Hypothalamus (tissue), 51 donors: ENCODE results near the gene ATP8A2.

Experiments
- DNase-seq, 51 donors: peaks; one replicate each; lab custom pipeline; 2025; lab: John Stamatoyannopoulos, UW

ATP8A2 gene

DNA sequence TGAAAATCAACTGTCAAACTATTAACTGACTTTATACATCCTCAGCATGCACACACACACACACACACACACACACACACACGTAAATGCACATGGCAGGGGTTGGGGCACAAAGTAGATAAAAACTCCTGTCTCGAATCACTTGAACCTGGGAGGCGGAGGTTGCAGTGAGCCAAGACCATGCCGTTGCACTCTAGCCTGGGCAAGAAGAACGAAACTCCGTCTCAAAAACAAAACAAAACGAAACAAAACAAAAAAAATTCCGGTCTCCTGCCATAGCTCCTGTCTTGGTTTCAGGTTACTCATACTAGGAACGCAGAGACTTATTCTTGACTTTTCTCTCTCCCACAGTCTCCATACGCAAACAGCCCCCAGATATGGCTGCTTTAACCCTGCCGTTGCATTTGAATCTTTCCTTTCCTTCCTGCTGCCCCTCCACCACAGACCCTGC lies 531.1 kb downstream of the ATP8A2 start:
- no peak for DNase-seq

DNA sequence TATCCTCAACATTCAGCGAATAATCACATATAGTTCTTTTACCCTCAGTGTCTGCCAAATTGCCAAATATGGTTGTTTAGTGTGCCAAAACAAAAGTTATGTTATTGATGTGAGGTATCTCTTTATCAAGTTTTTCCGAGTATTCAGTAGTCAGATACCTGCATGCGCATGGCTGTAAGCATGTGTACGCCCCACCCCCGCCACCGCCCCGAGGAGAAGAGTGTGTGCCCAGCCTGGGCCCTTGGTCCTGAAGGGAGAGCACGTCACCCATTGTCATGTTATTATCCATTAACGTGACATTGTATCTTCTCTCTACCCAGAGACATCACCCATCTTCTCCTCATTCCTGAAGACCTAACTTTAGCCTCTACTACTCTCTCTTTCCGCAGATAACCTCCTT lies 533.1 kb downstream of the ATP8A2 start:
- no peak for DNase-seq

GRCh38 chr13:25905611-25906010 lies 533.8 kb downstream of the ATP8A2 start:
- no peak for DNase-seq

- DNase-seq = no peak
Measured at GRCh38 chr13:25906191-25906661, 534.5 kb downstream of the ATP8A2 start.

GRCh38 chr13:25908366-25908765 lies 536.6 kb downstream of the ATP8A2 start:
- no peak for DNase-seq

DNA sequence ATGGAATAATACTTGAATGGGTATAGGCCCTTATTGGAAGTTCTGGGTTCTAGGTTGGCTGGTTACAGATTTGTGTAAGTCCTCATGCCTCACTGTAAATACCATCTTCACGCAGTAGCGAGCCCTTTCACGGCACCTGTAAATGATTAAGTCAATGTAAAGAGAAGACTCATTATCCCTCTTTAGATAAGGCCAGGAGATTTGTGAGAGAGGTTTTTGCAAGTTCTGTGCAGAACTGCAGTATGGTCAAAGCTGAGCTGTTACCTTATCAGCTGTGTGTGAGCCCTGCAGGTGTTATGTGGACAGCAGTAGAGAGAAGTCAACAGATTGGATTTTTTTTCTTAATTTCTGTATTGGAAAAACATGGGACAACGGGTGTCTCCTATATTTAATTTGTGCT lies 538.5 kb downstream of the ATP8A2 start:
- DNase-seq = no peak

- DNase-seq = no peak
Measured at GRCh38 chr13:25910991-25911419, 539.2 kb downstream of the ATP8A2 start.

DNA sequence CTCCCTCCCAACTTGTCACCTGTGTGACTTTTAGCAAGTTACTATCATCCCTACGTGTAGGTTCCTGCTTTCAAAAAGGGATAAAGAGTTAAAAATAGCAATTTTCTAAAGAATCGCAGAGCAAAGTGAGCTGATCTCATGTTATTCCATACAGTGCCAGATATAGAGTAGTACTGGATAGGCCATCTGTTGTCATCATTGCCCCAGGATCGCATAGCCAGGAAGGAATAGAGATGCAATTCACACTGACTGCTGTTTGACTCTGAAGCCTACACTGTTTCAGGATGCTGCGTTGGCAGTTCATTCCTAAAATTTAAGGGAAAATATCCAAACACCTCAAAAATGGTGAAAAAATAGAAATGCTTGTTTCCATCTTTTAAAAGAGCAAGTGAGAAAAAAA lies 541.2 kb downstream of the ATP8A2 start:
- no peak for DNase-seq

GRCh38 chr13:25915840-25916518 lies 544.2 kb downstream of the ATP8A2 start:
- no peak for DNase-seq

DNA sequence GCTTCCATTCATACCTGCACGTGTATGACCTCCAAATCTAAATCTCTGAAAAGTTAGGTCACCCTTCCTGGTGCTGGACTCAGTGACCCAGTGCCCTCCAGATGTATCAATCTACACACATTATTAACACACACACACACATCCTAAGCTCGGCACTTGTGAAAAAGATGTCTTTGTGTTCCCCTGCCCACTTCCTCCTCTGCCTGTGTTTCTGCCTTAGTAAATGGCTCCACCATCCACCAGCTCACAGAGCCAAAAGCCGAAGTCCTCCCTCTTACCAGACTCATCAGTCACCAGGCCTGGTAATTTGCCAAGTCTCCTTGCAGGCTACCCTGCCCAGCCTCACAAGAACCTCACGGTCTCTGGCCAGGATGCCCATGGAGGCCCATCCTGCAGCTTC lies 548.5 kb downstream of the ATP8A2 start:
- no peak for DNase-seq

DNA sequence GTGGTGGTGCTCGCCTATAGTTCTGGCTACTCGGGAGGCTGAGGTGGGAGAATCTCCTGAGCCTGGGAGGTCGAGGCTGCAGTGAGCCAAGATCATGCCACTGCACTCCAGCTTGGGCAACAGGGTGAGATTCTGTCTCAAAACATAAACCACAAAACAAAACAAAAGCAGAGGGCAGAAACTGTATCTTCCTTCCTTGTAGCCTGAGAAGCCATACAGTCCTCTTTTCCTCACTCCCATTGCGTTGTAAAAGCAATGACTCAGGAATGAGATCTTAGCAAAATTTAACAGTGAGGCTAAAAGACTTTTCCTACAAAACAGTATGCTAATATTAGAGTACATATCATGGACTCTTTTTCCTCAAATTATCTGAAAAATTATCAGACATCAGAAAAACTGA lies 549.2 kb downstream of the ATP8A2 start:
- DNase-seq = no peak

DNA sequence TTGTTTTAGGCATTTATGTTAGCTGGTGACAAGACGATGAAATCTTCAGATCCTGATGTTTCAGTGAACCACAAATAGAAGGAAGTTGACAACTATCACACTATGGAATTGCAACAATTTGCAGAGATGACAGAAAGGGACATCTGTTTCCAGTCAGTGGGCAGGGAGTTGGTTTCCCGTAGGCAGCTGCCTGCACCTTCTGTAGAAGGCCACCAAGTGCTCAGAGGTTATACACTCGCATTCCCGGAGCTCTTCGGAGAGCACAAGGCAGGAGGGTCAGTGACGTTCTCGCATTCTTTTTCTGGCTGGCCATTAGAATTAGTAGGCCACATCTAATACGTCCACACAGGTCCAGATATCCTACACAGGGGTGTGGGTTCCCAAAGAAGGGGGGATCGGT lies 550.6 kb downstream of the ATP8A2 start:
- DNase-seq = no peak

DNA sequence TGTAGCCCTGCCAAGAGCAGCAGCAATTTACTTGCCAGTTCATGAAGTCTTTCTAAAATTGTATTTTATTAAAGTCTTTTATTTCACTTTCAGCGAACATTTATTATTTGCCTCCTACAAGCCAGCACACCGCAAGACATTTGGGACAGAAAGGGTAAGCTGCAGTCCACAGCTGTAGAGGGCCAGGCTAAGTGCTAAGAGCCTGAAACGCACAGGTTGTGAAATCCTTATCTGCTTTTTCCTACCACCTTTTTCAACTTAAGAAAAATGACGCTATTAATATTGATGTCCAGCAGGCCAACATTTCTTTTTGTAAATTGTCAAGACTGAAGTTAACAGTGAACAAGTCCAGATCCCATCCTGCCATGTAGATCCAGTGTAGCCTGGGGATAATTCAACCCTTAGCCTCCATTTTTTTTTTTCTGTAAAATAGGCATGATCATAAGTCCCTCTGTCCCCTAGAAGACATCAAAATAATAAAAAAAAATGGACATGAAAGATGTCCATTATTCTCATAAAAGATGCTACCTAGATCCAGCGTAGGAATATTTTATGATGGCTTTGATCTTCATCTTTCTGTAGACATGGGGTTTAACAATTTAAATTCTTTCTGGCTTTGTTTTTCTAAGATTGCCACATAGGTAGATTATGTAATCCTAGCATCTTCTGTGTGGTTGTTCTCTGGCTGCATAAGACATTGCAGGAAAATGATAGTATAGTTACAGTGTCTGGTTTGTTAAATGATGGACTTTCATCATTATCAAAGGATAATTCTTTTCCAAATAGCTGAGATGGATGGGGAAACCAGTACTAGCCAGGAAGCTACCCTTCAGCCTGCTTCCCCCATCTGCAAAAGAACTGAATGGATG lies 551.7 kb downstream of the ATP8A2 start:
- DNase-seq = no peak

DNA sequence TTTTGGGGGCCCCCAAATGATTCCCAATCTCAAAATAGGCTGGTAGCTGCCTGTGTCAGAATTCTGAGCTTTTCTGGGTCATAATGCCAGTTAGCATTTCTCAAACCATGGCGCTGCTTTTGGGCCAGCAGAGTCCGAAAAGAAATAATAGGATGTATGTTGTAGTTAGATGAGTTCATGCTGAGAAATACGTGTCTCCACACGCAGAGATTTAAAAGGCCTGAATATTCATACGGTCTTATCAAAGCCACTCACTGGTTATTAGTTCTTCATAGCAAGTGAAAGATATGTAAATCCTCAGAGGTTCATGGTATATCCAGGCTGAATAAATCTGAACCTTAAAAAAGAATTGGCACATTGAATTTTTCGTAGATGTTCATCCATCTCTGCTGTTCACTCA lies 555.6 kb downstream of the ATP8A2 start:
- no peak for DNase-seq

GRCh38 chr13:25927932-25928331 lies 556.2 kb downstream of the ATP8A2 start:
- DNase-seq = no peak

GRCh38 chr13:25928941-25929505 lies 557.2 kb downstream of the ATP8A2 start:
- DNase-seq = no peak

DNA sequence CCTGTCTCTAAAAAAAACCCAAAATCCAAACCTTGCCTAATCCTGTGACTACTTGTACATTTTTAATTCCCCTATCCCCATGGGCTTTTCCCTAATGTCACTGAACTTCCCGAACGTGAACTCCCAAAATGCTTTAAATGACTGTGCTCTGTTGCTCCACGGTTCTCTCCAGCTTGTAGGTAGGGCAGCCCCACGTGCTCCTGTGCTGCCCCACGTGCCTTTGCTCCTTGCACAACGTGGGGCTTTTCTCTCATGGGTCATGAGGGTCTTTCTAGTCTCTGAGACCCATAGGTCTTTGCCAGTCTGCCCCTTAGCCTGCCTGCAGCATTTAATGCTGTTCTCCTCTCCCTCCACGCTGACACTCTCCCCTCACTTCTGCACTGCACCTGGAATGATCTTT lies 558.0 kb downstream of the ATP8A2 start:
- DNase-seq = no peak

- DNase-seq = no peak
Measured at GRCh38 chr13:25930653-25931052, 558.9 kb downstream of the ATP8A2 start.

DNA sequence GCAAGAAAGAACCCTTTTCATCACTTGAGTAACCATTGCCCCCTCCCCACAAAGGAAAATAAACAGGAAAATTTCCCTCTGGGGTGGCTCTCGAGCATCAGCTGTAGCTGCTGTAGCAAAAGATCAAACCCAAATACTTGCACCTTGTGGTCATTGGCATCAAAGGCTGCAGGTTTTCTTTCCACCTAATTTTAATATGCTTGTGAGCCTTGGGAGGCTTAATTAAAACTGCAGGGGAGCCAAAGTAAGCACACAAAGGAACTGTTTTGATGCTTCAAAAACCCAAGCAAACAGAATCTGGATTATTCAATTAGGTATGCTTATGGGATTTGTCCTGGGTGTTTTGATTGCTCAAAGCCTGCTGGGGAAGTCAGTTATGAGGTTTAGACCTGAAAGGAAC lies 560.6 kb downstream of the ATP8A2 start:
- DNase-seq = no peak

DNA sequence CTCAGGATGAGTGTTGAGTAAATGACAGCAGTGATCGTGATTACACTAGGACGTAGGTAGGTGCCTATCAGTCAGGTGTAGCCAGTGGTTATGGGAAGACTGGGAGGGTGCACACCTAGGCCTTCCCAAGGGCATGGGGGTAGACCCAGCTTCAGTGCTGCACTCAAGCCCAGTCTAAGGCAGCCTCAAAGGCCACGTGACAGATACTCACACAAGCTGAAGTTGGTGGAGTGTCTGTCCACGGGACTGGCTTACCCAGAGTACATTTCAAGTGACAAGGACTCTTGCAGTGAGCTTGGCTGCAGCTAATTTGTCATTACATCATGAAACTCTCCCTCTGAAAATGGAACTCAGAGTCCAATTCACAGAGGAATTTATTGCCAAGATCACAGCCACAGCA lies 561.7 kb downstream of the ATP8A2 start:
- no peak for DNase-seq

DNA sequence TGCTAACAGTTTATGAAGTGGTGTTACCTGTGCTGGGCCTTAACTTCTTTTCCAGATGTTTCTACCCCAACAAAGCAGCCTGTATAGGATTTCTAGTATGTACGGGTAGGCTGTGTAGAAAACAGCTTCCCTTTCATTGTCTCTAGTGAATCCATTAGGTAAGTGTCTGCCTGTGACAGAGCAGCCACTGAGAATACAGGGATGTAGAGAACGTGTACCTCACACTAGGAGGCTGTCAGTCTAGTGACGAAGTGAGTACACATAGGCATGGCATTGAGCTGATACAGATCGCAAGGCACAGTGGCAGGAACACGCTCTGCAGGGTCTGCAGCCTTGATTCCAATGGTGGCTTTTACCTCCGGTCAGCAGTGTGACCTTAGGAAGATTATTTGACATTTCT lies 562.4 kb downstream of the ATP8A2 start:
- DNase-seq = no peak
